Fibroblast of upper back skin (primary cell): ENCODE measurements around the gene SLC13A5.
"Not testable (repeated sequence)": the region's sequence is repeated elsewhere in the genome, so short reads cannot be mapped to it uniquely, and the experiment has no call there.

ENCODE experiments used
- DNase-seq: peaks from one replicate; pipeline ENCODE4 v3.0.0-alpha.2; 2013

Gene SLC13A5

GRCh38 chr17:6683081-6683684 is 30.0 kb downstream of the SLC13A5 start:
- DNase-seq: no peak

GRCh38 chr17:6682339-6682738 is 30.8 kb downstream of the SLC13A5 start:
- no peak for DNase-seq

GRCh38 chr17:6681671-6682070 is 31.5 kb downstream of the SLC13A5 start:
- no peak for DNase-seq

GRCh38 chr17:6681176-6681575 is 32.0 kb downstream of the SLC13A5 start:
- DNase-seq: no peak

GRCh38 chr17:6679241-6679640 is 33.9 kb downstream of the SLC13A5 start:
- no peak for DNase-seq

- DNase-seq: no peak
These were observed 35.2 kb downstream of the SLC13A5 start for GRCh38 chr17:6677946-6678345.

GRCh38 chr17:6677158-6677831 is 35.9 kb downstream of the SLC13A5 start:
- DNase-seq: peak; percentile 52

GRCh38 chr17:6676802-6677157 is 36.4 kb downstream of the SLC13A5 start:
- no peak for DNase-seq

GRCh38 chr17:6675201-6675825 is 37.9 kb downstream of the SLC13A5 start:
- no peak for DNase-seq

- no peak for DNase-seq
These were observed 38.6 kb downstream of the SLC13A5 start for GRCh38 chr17:6674586-6674985.

- DNase-seq: no peak
These were observed 41.7 kb downstream of the SLC13A5 start for GRCh38 chr17:6671431-6671830.

- DNase-seq: no peak
These were observed 42.2 kb downstream of the SLC13A5 start for GRCh38 chr17:6670999-6671398.

- no peak for DNase-seq
These were observed 42.6 kb downstream of the SLC13A5 start for GRCh38 chr17:6670571-6670970.

GRCh38 chr17:6669479-6670212 is 43.5 kb downstream of the SLC13A5 start:
- no peak for DNase-seq

- DNase-seq: no peak
These were observed 44.3 kb downstream of the SLC13A5 start for GRCh38 chr17:6668727-6669425.

- DNase-seq: no peak
These were observed 45.0 kb downstream of the SLC13A5 start for GRCh38 chr17:6668219-6668618.

GRCh38 chr17:6667516-6667915 is 45.7 kb downstream of the SLC13A5 start:
- no peak for DNase-seq

GRCh38 chr17:6666557-6666956 is 46.6 kb downstream of the SLC13A5 start:
- no peak for DNase-seq

GRCh38 chr17:6666077-6666521 is 47.1 kb downstream of the SLC13A5 start:
- DNase-seq: peak; percentile 79

- not testable (repeated sequence) for DNase-seq
These were observed 50.0 kb downstream of the SLC13A5 start for GRCh38 chr17:6663200-6663599.

- no peak for DNase-seq
These were observed 51.7 kb downstream of the SLC13A5 start for GRCh38 chr17:6661464-6661848.

GRCh38 chr17:6660805-6661463 is 52.2 kb downstream of the SLC13A5 start:
- DNase-seq: no peak

- DNase-seq: no peak
These were observed 53.1 kb downstream of the SLC13A5 start for GRCh38 chr17:6660101-6660500.
